Stomach (tissue), 9 donors: ENCODE results near the gene HSPB7. TPM values are rescaled to one million over a fixed set of nuclear protein-coding genes. Genes with fewer than 3 reads are reported as not detected.

Experiments used
- DNase-seq, 2 donors: peaks; one replicate each; pipeline versions ENCODE4 v3.0.0 to v3.0.0-alpha.2; 2013 to 2019
- H3K27ac ChIP-seq, 5 donors: fragments of 200-600 bp in 4 of 5; sonication (generic) in 4 of 5; one replicate each; pipeline ENCODE4 v1.5.1; 2013 to 2019; ENCODE audit warnings: mild to moderate bottlenecking in 1 of 5, moderate library complexity in 1 of 5
- H3K27me3 ChIP-seq, 3 donors: fragments of 200-600 bp; sonication (generic); one replicate each; pipeline ENCODE4 v1.5.1; 2017 to 2019; ENCODE audit warnings: mixed run types in 1 of 3
- H3K36me3 ChIP-seq, 4 donors: fragments of 200-600 bp; sonication (generic); 1 replicate in 3 of 4; 2 replicates in 1 of 4; pipeline ENCODE4 v1.5.1; 2016 to 2019
- H3K4me1 ChIP-seq, 4 donors: fragments of 200-600 bp; sonication (generic); one replicate each; pipeline ENCODE4 v1.5.1; 2016 to 2019
- H3K4me3 ChIP-seq, 4 donors: fragments of 200-600 bp; sonication (generic) in 3 of 4; one replicate each; pipeline ENCODE4 v1.5.1; 2016 to 2019; ENCODE audit warnings: mild to moderate bottlenecking in 1 of 4
- H3K9me3 ChIP-seq, 4 donors: fragments of 200-600 bp; sonication (generic); one replicate each; pipeline ENCODE4 v1.5.1; 2016 to 2019
- EP300 ChIP-seq: sonication (generic); formaldehyde crosslinking; IDR thresholded peaks from one replicate; pipeline ENCODE4 v1.6.1; 2017; ENCODE audit warnings: antibody characterized with exemption
- POLR2A ChIP-seq, 4 donors: fragments of 450-650 bp; IDR thresholded peaks; one replicate each; pipeline ENCODE4 v1.6.1; 2016; ENCODE audit warnings: antibody characterized with exemption in 4 of 4, control low read depth in 2 of 4, mild to moderate bottlenecking in 1 of 4, moderate library complexity in 1 of 4
- POLR2AphosphoS5 ChIP-seq, 3 donors: sonication (generic); formaldehyde crosslinking; IDR thresholded peaks; one replicate each; pipeline ENCODE4 v1.6.1; 2016; ENCODE audit warnings: antibody characterized with exemption in 3 of 3
- WGBS, 5 donors: extraction: QIAGEN DNeasy Blood & Tissue Kit in 3 of 5; methylation state at CpG; one replicate each; pipeline versions ENCODE4 v1.1.5 to v1.1.7; 2013 to 2018; 5-methylcytosine and 5-hydroxymethylcytosine counted together
- intact Hi-C: fragments of 100-400 bp; cut with DNase I; formaldehyde crosslinking; loops from one replicate; pipeline ENCODE4 v1.15.1; 2023; ENCODE audit warnings: low total_unique reads
- polyA plus RNA-seq, 3 donors: library from polyadenylated mRNA; stranded (reverse); fragments of 200-250 nt; gene quantifications; one replicate each; pipeline ENCODE4 v1.2.3, GENCODE V29; 2013
- total RNA-seq, 5 donors: library from RNA; depleted of rRNA; stranded (reverse); fragments of >200 nt; gene quantifications; one replicate each; pipeline versions ENCODE4 v1.1.0 to v1.2.3, GENCODE V29; 2014 to 2016
- TF ChIP-seq, protein P1 (sequence below), 7 experiments: fragments of 450-650 bp in 4 of 7; fragments of 200-600 bp in 3 of 7; sonication (generic) in 3 of 7; IDR thresholded peaks; one replicate each; pipeline ENCODE4 v1.5.1; 2016 to 2019; ENCODE audit warnings: antibody characterized with exemption in 7 of 7, control low read depth in 2 of 7, mild to moderate bottlenecking in 1 of 7
- donor health status: healthy with polysubstance abuse.
- donor health status: Bipolar disorder and iron deficiency.
- donor health status: healthy.

The HSPB7 gene
- total and polyA plus RNA-seq, 8 donors, result 9.9 to 83.5 (median 23.8) TPM

GRCh38 chr1:15997076-15997585, 20.7 kb downstream of the HSPB7 start:
- intact Hi-C loops, result loop anchor here (10.0 kb wide), 1 partner anchor 182 kb away; no protein-coding TSS in a partner anchor
- TF ChIP-seq, protein P1, sequence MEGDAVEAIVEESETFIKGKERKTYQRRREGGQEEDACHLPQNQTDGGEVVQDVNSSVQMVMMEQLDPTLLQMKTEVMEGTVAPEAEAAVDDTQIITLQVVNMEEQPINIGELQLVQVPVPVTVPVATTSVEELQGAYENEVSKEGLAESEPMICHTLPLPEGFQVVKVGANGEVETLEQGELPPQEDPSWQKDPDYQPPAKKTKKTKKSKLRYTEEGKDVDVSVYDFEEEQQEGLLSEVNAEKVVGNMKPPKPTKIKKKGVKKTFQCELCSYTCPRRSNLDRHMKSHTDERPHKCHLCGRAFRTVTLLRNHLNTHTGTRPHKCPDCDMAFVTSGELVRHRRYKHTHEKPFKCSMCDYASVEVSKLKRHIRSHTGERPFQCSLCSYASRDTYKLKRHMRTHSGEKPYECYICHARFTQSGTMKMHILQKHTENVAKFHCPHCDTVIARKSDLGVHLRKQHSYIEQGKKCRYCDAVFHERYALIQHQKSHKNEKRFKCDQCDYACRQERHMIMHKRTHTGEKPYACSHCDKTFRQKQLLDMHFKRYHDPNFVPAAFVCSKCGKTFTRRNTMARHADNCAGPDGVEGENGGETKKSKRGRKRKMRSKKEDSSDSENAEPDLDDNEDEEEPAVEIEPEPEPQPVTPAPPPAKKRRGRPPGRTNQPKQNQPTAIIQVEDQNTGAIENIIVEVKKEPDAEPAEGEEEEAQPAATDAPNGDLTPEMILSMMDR (IDR thresholded peaks at IDR 0.05), result no peak
- TF ChIP-seq POLR2A (IDR thresholded peaks at IDR 0.05), result no peak
- no peak for DNase-seq
- Histone ChIP-seq H3K36me3 (no peaks in the 10 kb centered on the region), H3K9me3 (no peaks in the 10 kb centered on the region), H3K4me1 (peaks cover 0 to 10% (median 0%) of the 10 kb centered on the region in 4 donors), H3K27ac (no peak overlapping the region), H3K4me3 (no peak overlapping the region), H3K27me3 (no peaks in the 10 kb centered on the region)
- WGBS, 5 donors, result 83 to 91% (median 86%) methylated on average over 9 of the region's 9 CpGs

GRCh38 chr1:15994590-15995351, 23.1 kb downstream of the HSPB7 start:
- no peak overlapping the region for H3K27ac ChIP-seq
- WGBS, 5 donors, result 45 to 59% (median 56%) methylated on average over 9 to 11 of the region's 11 CpGs
- H3K4me3 ChIP-seq, result no peak overlapping the region
- intact Hi-C loops, result loop anchor here (10.0 kb wide), 1 partner anchor 180 kb away; no protein-coding TSS in a partner anchor
- H3K27me3 ChIP-seq, result no peaks in the 10 kb centered on the region
- no peaks in the 10 kb centered on the region for H3K36me3 ChIP-seq
- H3K9me3 ChIP-seq, result no peaks in the 10 kb centered on the region
- TF ChIP-seq, protein P1 (IDR thresholded peaks at IDR 0.05), result peak in 5 of 7 experiments; percentile 70 to 87 (median 85)
- TF ChIP-seq POLR2A (IDR thresholded peaks at IDR 0.05), result no peak
- H3K4me1 ChIP-seq, result peaks cover 0 to 10% (median 0%) of the 10 kb centered on the region in 4 donors
- peak; percentile 63 to 70 for DNase-seq

GRCh38 chr1:15994081-15994480, 23.8 kb downstream of the HSPB7 start:
- H3K9me3 ChIP-seq, result no peaks in the 10 kb centered on the region
- peaks cover 0 to 10% (median 0%) of the 10 kb centered on the region in 4 donors for H3K4me1 ChIP-seq
- no peak overlapping the region for H3K4me3 ChIP-seq
- 92 to 100% (median 94%) methylated on average over 2 to 10 of the region's 10 CpGs for WGBS, 5 donors
- no peak overlapping the region for H3K27ac ChIP-seq
- no peaks in the 10 kb centered on the region for H3K36me3 ChIP-seq
- intact Hi-C loops, result loop anchor here (10.0 kb wide), 1 partner anchor 179 kb away; no protein-coding TSS in a partner anchor
- no peaks in the 10 kb centered on the region for H3K27me3 ChIP-seq
- no peak for DNase-seq
- TF ChIP-seq POLR2AphosphoS5 (IDR thresholded peaks at IDR 0.05), result no peak
- no peak for TF ChIP-seq EP300
- no peak for TF ChIP-seq POLR2A (IDR thresholded peaks at IDR 0.05)

DNA sequence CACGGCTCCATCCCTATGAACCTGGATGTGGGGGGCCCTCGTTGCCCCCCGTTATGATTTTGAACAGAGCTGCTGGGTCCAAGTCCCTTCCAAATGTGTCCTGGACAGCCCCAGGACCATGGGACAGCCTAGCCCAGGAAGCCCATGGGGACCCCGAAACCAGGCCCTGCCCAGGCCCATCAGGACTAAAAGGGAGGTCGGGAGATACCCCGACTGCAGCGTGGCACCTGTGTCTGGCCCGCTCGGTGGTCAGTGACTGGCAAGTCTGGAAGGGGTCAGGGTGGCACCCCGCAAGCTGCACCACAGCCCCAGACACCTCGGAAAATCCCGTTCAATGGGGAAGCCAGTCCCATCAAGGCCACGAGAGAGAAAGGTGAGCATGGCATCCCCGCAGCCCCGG, 24.2 kb downstream of the HSPB7 start:
- WGBS, 5 donors, result 84 to 93% (median 92%) methylated on average over 9 to 15 of the region's 15 CpGs
- H3K36me3 ChIP-seq, result no peaks in the 10 kb centered on the region
- intact Hi-C loops, result loop anchor here (10.0 kb wide), 1 partner anchor 179 kb away; no protein-coding TSS in a partner anchor
- no peak for TF ChIP-seq POLR2A (IDR thresholded peaks at IDR 0.05)
- no peak for TF ChIP-seq EP300
- no peak for DNase-seq
- no peak overlapping the region for H3K4me3 ChIP-seq
- H3K9me3 ChIP-seq, result no peaks in the 10 kb centered on the region
- no peaks in the 10 kb centered on the region for H3K27me3 ChIP-seq
- peaks cover 0 to 10% (median 0%) of the 10 kb centered on the region in 4 donors for H3K4me1 ChIP-seq
- H3K27ac ChIP-seq, result no peak overlapping the region

DNA sequence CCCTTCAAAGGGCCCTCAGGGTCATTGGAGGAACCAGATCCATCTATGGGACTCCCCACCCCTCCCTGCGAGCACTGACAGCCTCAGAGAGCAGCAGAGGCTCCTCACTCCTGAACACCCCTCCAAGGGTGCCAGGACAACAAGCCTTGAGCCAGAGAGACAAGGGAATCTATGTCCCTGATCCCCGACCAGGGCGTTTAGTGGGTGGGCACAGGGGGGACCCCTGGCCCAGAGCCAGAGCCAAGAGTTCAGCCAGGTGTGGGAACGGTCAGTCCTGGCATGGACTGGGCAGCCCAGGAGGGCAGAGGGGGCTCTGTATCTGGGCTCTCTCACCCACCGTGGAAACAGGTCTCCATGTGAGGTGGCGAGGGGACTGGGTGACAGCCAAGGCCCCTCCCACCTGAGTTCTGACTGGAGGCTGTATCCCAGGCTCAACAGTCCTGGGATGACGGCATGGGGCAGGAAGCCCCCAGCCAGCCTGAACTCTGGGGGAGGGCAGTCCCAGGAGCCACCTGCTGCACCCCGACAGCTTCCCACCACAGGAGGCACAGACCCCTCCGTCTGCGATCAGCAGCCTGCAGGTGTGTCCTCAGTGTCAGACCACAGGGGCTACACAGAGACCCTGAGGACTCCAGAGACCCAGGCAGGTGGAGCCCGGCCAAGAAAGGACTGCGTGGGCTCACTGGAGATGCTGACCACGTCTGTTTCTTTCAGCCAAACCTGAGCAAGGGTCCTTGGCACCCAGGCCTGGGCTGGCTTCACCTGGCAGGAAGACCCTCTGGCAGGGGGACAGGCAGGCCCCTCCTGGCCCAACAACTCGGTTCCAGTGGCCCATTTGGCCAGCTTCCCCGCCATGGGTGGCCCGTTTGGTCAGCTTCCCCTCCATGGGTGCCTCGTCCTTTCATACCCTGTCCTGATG, 25.0 kb downstream of the HSPB7 start:
- Histone ChIP-seq H3K9me3 (no peaks in the 10 kb centered on the region), H3K27me3 (no peaks in the 10 kb centered on the region), H3K27ac (no peak overlapping the region), H3K4me3 (no peak overlapping the region), H3K4me1 (peaks cover 0 to 10% (median 0%) of the 10 kb centered on the region in 4 donors), H3K36me3 (no peaks in the 10 kb centered on the region)
- WGBS, 5 donors, result 77 to 88% (median 81%) methylated on average over 7 to 17 of the region's 17 CpGs
- intact Hi-C loops, result loop anchor here (10.0 kb wide), 1 partner anchor 178 kb away; no protein-coding TSS in a partner anchor
- no peak for DNase-seq
- TF ChIP-seq, protein P1 (IDR thresholded peaks at IDR 0.05), result no peak
- TF ChIP-seq POLR2AphosphoS5 (IDR thresholded peaks at IDR 0.05), result no peak
- TF ChIP-seq EP300, result no peak
- TF ChIP-seq POLR2A (IDR thresholded peaks at IDR 0.05), result no peak
